Measurements from ENCODE around the gene DUSP6. TPM values are rescaled to one million over a fixed set of nuclear protein-coding genes. Genes with fewer than 3 reads are reported as not detected.

Gene DUSP6
- total and polyA plus RNA-seq, 9 of the 15 experiments (the other 6 are each of a cell fraction or from before 2014, with no cell fraction given), result 0.04 to 0.60 (median 0.08) TPM; not detected in 2

DNA sequence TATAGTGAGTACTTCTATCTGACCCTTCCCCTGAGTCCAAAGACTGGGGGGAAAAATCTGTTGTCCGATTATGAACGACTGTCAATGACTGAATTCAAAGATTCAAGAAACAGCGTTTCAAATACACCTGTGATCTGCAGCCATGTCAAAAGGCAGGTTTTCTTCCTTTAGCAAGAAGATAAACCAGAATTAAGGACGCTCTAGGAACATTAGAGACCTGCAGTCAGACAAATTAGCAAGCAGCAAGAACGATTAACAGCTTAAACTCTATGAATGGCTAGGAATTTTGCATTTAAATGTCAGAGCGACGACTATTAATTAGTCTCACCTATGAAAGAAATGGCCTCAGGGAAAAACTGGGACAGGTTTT lies 2.1 kb downstream of the DUSP6 start:
- Histone ChIP-seq H3K4me1 (replicated peaks in 1 of 2; ENCODE audit: control insufficient read depth in 2 of 2, insufficient read depth in 2 of 2, low read length in 2 of 2) (peaks cover 0 to 20% of the 10 kb centered on the region in 2 experiments), H3K27me3 (ENCODE audit: control insufficient read depth in 2 of 2, insufficient read depth in 2 of 2, low read length in 2 of 2) (no peaks in the 10 kb centered on the region; a peak in 1 of 5 replicates), H3K79me2 (ENCODE audit: control insufficient read depth, insufficient read depth, low read length) (no peaks in the 10 kb centered on the region), H3K27ac (ENCODE audit: extremely low read depth, low read depth, low read length) (no peak overlapping the region), H3K4me3 (no peak overlapping the region), H3K36me3 (ENCODE audit: control insufficient read depth, insufficient read depth, low read length) (no peaks in the 10 kb centered on the region), H4K20me1 (replicated peaks; ENCODE audit: control insufficient read depth, insufficient read depth, low read length) (no peaks in the 10 kb centered on the region), H3K9ac (ENCODE audit: insufficient read depth in 1 of 2, low read depth in 2 of 2, low read length in 2 of 2) (no peak overlapping the region), H3K4me2 (ENCODE audit: insufficient read depth, low read length) (no peak overlapping the region), H2AFZ (ENCODE audit: low read depth, low read length) (no peak overlapping the region), H3K9me1 (ENCODE audit: control insufficient read depth, insufficient read depth, low read length) (no peaks in the 10 kb centered on the region), H3K9me3 (replicated peaks; ENCODE audit: control insufficient read depth, insufficient read depth, low read depth, low read length) (no peaks in the 10 kb centered on the region; the same call in 1 of the 2 replicates)
- TF ChIP-seq HIVEP1 (CRISPR knock-in tag; IDR thresholded peaks at IDR 0.05), result no peak
- no peak for TF ChIP-seq BCOR (IDR thresholded peaks at IDR 0.05)
- TF ChIP-seq, protein P1, sequence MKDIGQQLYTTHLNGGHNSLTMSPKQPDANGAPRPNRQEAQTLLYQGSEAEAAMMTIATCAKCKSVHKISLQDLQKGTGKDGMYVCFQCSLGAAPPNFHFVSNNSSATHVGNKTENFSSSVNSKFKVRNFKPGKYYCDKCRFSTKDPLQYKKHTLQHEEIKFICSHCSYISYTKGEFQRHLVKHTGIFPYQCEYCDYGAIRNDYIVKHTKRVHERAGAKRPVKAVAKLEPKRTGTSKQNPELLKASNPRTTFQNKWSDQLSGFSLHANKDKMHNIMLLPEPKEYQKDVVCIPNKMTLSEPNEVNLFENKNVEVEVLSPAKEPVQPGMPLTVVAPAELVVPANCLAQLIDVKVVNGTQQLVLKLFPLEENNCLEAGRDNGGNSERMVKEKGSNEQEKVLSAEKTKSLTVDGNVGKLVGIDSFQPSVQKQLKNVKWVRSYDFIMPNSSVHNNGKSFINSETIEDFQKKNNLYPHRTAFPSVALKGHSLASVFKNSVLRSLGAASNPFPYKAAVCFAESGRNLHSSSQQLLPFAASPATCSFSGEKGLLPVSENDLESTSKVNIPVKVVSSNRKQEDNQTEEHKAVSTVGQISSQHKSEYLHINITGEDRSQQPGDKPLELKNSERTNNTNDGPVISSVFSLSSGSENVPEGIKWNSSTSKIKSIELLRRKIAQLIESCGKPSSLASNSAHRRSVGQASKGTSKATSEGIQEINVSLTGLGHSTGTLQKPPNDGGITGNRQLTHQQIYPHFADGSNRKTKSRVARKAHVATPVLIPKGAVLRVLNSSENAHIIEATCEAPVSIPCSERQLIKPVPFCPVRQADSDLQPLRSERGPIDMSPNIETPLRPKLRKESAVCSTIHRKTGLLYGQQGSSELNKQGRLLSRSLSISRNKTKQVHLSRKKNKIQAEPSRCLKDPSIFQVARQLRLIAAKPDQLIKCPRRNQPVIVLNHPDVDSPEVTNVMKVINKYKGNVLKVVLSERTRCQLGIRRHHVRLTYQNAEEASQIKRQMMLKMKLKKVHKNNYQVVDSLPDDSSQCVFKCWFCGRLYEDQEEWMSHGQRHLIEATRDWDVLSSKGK (CRISPR knock-in tag; IDR thresholded peaks at IDR 0.05), result no peak
- no peak for TF ChIP-seq ZBTB33 (CRISPR knock-in tag; IDR thresholded peaks at IDR 0.05)
- TF ChIP-seq ATF4 (CRISPR knock-in tag; IDR thresholded peaks at IDR 0.05), result no peak
- in situ Hi-C loops (cut with MboI), result no loop called here
- WGBS (ENCODE audit: insufficient coverage, low coverage, missing lambda C conversion rate), result 22% methylated on average over 7 of the region's 7 CpGs
- DNase-seq (ENCODE audit: extremely low read depth in 1 of 4, low spot score in 3 of 4) (no peak), ATAC-seq (no peak), FAIRE-seq (no peak)
- intact Hi-C loops (cut with micrococcal nuclease), result no loop called here
- ChIA-PET POLR2A (no interaction called here), CTCF (ENCODE audit: low intra/inter-chr PET ratio) (no interaction called here)
- no TSS peak for BruUV-seq (replicated peaks)

Data from K562 (cell line).